SK-N-SH treated with all-trans-retinoic acid at 6 μM for 48 hours (cell line): ENCODE results near the gene NEURL1.

Experiments used
- ATAC-seq: fragments of 200-7000 bp; cut with Tn5 transposase; 3 replicates; pipeline ENCODE4 v1.9.1; 2020; ENCODE audit warnings: mild to moderate bottlenecking, moderate library complexity
- ARNTL ChIP-seq: fragments of 450-650 bp; formaldehyde crosslinking; IDR thresholded peaks from 2 replicates; pipeline ENCODE4 v1.5.0; 2020; ENCODE audit warnings: low read depth, mild to moderate bottlenecking, moderate library complexity, borderline replicate concordance
- CREB5 ChIP-seq: fragments of 250-450 bp; sonication (Bioruptor Pico); IDR thresholded peaks from 2 replicates; pipeline ENCODE4 v1.5.1; 2020; ENCODE audit warnings: low read depth, mild to moderate bottlenecking, moderate library complexity
- CSDC2 ChIP-seq: fragments of 250-450 bp; sonication (Bioruptor Pico); IDR thresholded peaks from 2 replicates; pipeline ENCODE4 v1.5.0; 2020; ENCODE audit warnings: mild to moderate bottlenecking, moderate library complexity
- ESRRG ChIP-seq: fragments of 250-450 bp; sonication (Bioruptor Pico); IDR thresholded peaks from 2 replicates; pipeline ENCODE4 v1.6.1; 2021; ENCODE audit warnings: mild to moderate bottlenecking
- GLIS3 ChIP-seq: fragments of 250-450 bp; sonication (Bioruptor Pico); IDR thresholded peaks from 2 replicates; pipeline ENCODE4 v1.5.0; 2020; ENCODE audit warnings: mild to moderate bottlenecking, moderate library complexity
- ISL1 ChIP-seq: fragments of 250-450 bp; sonication (Bioruptor Pico); IDR thresholded peaks from 2 replicates; pipeline ENCODE4 v2.1.2; 2022; ENCODE audit warnings: mild to moderate bottlenecking, moderate library complexity
- OSR1 ChIP-seq: fragments of 250-450 bp; sonication (Bioruptor Pico); IDR thresholded peaks from 2 replicates; pipeline ENCODE4 v1.8.0; 2022; ENCODE audit warnings: moderate library complexity, mild to moderate bottlenecking, inconsistent platforms
- PATZ1 ChIP-seq: fragments of 250-450 bp; sonication (Bioruptor Pico); IDR thresholded peaks from 2 replicates; pipeline ENCODE4 v1.8.0; 2020; ENCODE audit warnings: mild to moderate bottlenecking, moderate library complexity, borderline replicate concordance
- POU6F1 ChIP-seq: fragments of 250-450 bp; sonication (Bioruptor Pico); IDR thresholded peaks from 2 replicates; pipeline ENCODE4 v1.8.0; 2021; ENCODE audit warnings: low read depth, mild to moderate bottlenecking, moderate library complexity, borderline replicate concordance
- PPARA ChIP-seq: fragments of 250-450 bp; sonication (Bioruptor Pico); IDR thresholded peaks from 2 replicates; pipeline ENCODE4 v1.5.0; 2020; ENCODE audit warnings: mild to moderate bottlenecking, borderline replicate concordance
- RARB ChIP-seq: fragments of 250-450 bp; sonication (Bioruptor Pico); IDR thresholded peaks from 2 replicates; pipeline ENCODE4 v1.8.0; 2021; ENCODE audit warnings: mild to moderate bottlenecking, moderate library complexity
- SNAI2 ChIP-seq: fragments of 250-450 bp; sonication (Bioruptor Pico); IDR thresholded peaks from 2 replicates; pipeline ENCODE4 v1.5.0; 2020; ENCODE audit warnings: mild to moderate bottlenecking, moderate library complexity
- TOX ChIP-seq: fragments of 250-450 bp; sonication (Bioruptor Pico); IDR thresholded peaks from 2 replicates; pipeline ENCODE4 v1.8.0; 2021; ENCODE audit warnings: mild to moderate bottlenecking, moderate library complexity, borderline replicate concordance
- TSHZ2 ChIP-seq: fragments of 250-450 bp; sonication (Bioruptor Pico); IDR thresholded peaks from 2 replicates; pipeline ENCODE4 v1.5.0; 2020; ENCODE audit warnings: mild to moderate bottlenecking, moderate library complexity
- ZC3H10 ChIP-seq: fragments of 250-450 bp; sonication (Bioruptor Pico); IDR thresholded peaks from 2 replicates; pipeline ENCODE4 v1.5.1; 2021; ENCODE audit warnings: mild to moderate bottlenecking, moderate library complexity
- ZFP3 ChIP-seq: fragments of 250-450 bp; sonication (Bioruptor Pico); IDR thresholded peaks from 2 replicates; pipeline ENCODE4 v1.5.0; 2020; ENCODE audit warnings: mild to moderate bottlenecking, moderate library complexity
- ZFP30 ChIP-seq: fragments of 450-650 bp; formaldehyde crosslinking; IDR thresholded peaks from 2 replicates; pipeline ENCODE4 v1.5.0; 2022; ENCODE audit warnings: mild to moderate bottlenecking, moderate library complexity
- ZNF565 ChIP-seq: fragments of 450-650 bp; formaldehyde crosslinking; conservative IDR thresholded peaks from 2 replicates; pipeline ENCODE4 v1.5.0; 2020; ENCODE audit warnings: low read depth, mild to moderate bottlenecking, moderate library complexity
- ZNF70 ChIP-seq: fragments of 450-650 bp; formaldehyde crosslinking; IDR thresholded peaks from 2 replicates; pipeline ENCODE4 v1.5.0; 2020; ENCODE audit warnings: mild to moderate bottlenecking, moderate library complexity
- ZNF8 ChIP-seq: fragments of 450-650 bp; formaldehyde crosslinking; IDR thresholded peaks from 2 replicates; pipeline ENCODE4 v1.5.0; 2020; ENCODE audit warnings: mild to moderate bottlenecking, moderate library complexity

Gene NEURL1

GRCh38 chr10:103578782-103579382 is 85.4 kb downstream of the NEURL1 start:
- ATAC-seq: no peak
- TF ChIP-seq ZNF70 (no peak), ZNF565 (CRISPR knock-in tag) (no peak), RARB (CRISPR knock-in tag) (no peak), ZFP30 (CRISPR knock-in tag) (no peak), PPARA (CRISPR knock-in tag) (no peak), ZNF8 (no peak), PATZ1 (CRISPR knock-in tag) (no peak), POU6F1 (no peak), OSR1 (no peak), ZFP3 (CRISPR knock-in tag) (no peak), ESRRG (no peak), ZC3H10 (CRISPR knock-in tag) (no peak), CREB5 (CRISPR knock-in tag) (no peak), TSHZ2 (no peak), TOX (CRISPR knock-in tag) (no peak), ARNTL (CRISPR knock-in tag) (no peak), CSDC2 (CRISPR knock-in tag) (no peak), ISL1 (CRISPR knock-in tag) (no peak), SNAI2 (CRISPR knock-in tag) (no peak), GLIS3 (CRISPR knock-in tag) (no peak)
- TF ChIP-seq, all 23 proteins: peak for 0

- no peak for ATAC-seq
- no peak for TF ChIP-seq RARB (CRISPR knock-in tag)
Observed at GRCh38 chr10:103580011-103580410, 86.5 kb downstream of the NEURL1 start.

- ATAC-seq: no peak
- TF ChIP-seq PPARA (CRISPR knock-in tag) (no peak), TOX (CRISPR knock-in tag) (no peak), ZC3H10 (CRISPR knock-in tag) (no peak), OSR1 (no peak), GLIS3 (CRISPR knock-in tag) (no peak), ISL1 (CRISPR knock-in tag) (no peak), CREB5 (CRISPR knock-in tag) (no peak)
Observed at GRCh38 chr10:103580430-103580829, 86.9 kb downstream of the NEURL1 start.

GRCh38 chr10:103581499-103581898 is 88.0 kb downstream of the NEURL1 start:
- TF ChIP-seq ZNF70 (peak; percentile 98), TSHZ2 (no peak)
- ATAC-seq: no peak
